IMR-90 (cell line): ENCODE measurements around the gene DNAI2. TPM values are rescaled to one million over a fixed set of nuclear protein-coding genes. Genes with fewer than 3 reads are reported as not detected.

Experiments used
- ATAC-seq: fragments of 200-7000 bp; cut with Tn5 transposase; 2 replicates; pipeline ENCODE4 v1.9.1; 2020; ENCODE audit warnings: low read depth, mild to moderate bottlenecking, moderate library complexity
- BruUV-seq: library from RNA; stranded (reverse); fragments of 400-500 nt; replicated peaks from 2 replicates; lab custom pipeline; 2021; lab: Mats Ljungman, UMichigan
- CTCF ChIA-PET: fragments of 300-600 bp; formaldehyde crosslinking; extraction: SDS; loops from one replicate; lab custom pipeline; 2021; ENCODE audit warnings: antibody characterized with exemption; lab: Yijun Ruan, JAX
- POLR2A ChIA-PET: fragments of 300-600 bp; sonication (Branson Sonifier 250); formaldehyde crosslinking; loops from one replicate; lab custom pipeline; 2022; ENCODE audit warnings: antibody characterized with exemption; ENCODE audit not compliant: unreplicated experiment; lab: Charles Lee
- DNase-seq: peaks from one replicate; pipeline ENCODE4 v3.0.0; 2013
- H2AFZ ChIP-seq: replicated peaks from 2 replicates; pipeline ENCODE3; 2013; ENCODE audit warnings: low read length, mild to moderate bottlenecking; ENCODE audit not compliant: poor library complexity
- H2AK5ac ChIP-seq: 2 replicates; pipeline ENCODE4 v1.6.1; 2013; ENCODE audit warnings: low read depth, low read length, inconsistent platforms
- H2AK9ac ChIP-seq: replicated peaks from 2 replicates; pipeline ENCODE3; 2013; ENCODE audit warnings: mild to moderate bottlenecking, low read depth, low read length, moderate library complexity; ENCODE audit not compliant: poor library complexity
- H2BK120ac ChIP-seq: 2 replicates; pipeline ENCODE4 v1.6.1; 2013; ENCODE audit warnings: low read depth, low read length, inconsistent platforms
- H2BK15ac ChIP-seq: 3 replicates; pipeline ENCODE4 v1.6.1; 2013; ENCODE audit warnings: low read depth, low read length, inconsistent platforms
- H2BK20ac ChIP-seq: 2 replicates; pipeline ENCODE4 v1.6.1; 2013; ENCODE audit warnings: low read depth, mild to moderate bottlenecking, inconsistent platforms, low read length, moderate library complexity
- H2BK5ac ChIP-seq: 2 replicates; pipeline ENCODE4 v1.6.1; 2013; ENCODE audit warnings: mild to moderate bottlenecking, low read depth, low read length, inconsistent platforms; ENCODE audit not compliant: poor library complexity, severe bottlenecking
- H3K14ac ChIP-seq: replicated peaks from 2 replicates; pipeline ENCODE4 v1.6.1; 2013; ENCODE audit warnings: low read depth, low read length, inconsistent platforms
- H3K18ac ChIP-seq: 2 replicates; pipeline ENCODE4 v1.6.1; 2013; ENCODE audit warnings: low read depth, low read length, control low read depth
- H3K23ac ChIP-seq: 2 replicates; pipeline ENCODE4 v1.6.1; 2013; ENCODE audit warnings: low read depth, low read length, inconsistent platforms
- H3K27ac ChIP-seq: 2 replicates; pipeline ENCODE4 v1.5.1; 2013; ENCODE audit warnings: mild to moderate bottlenecking, control low read depth, low read length; ENCODE audit not compliant: insufficient read depth
- H3K27me3 ChIP-seq: 2 replicates; pipeline ENCODE4 v1.6.1; 2013; ENCODE audit warnings: low read length; ENCODE audit not compliant: control insufficient read depth, insufficient read depth
- H3K36me3 ChIP-seq: 2 replicates; pipeline ENCODE4 v1.6.1; 2013; ENCODE audit warnings: low read length, mixed read lengths; ENCODE audit not compliant: control insufficient read depth, insufficient read depth
- H3K4ac ChIP-seq: 2 replicates; pipeline ENCODE4 v1.6.1; 2013; ENCODE audit warnings: low read depth, low read length, inconsistent platforms
- H3K4me1 ChIP-seq: 2 replicates; pipeline ENCODE4 v1.6.1; 2013; ENCODE audit warnings: low read length, mixed read lengths; ENCODE audit not compliant: control insufficient read depth, insufficient read depth
- H3K4me2 ChIP-seq: 2 replicates; pipeline ENCODE4 v1.6.1; 2013; ENCODE audit warnings: low read depth, mild to moderate bottlenecking, control low read depth, low read length, moderate library complexity
- H3K4me3 ChIP-seq: 2 replicates; pipeline ENCODE4 v1.5.1; 2013; ENCODE audit warnings: low read depth, mild to moderate bottlenecking, control low read depth, low read length, moderate library complexity; ENCODE audit not compliant: insufficient read depth
- H3K56ac ChIP-seq: 2 replicates; pipeline ENCODE4 v1.6.1; 2013; ENCODE audit warnings: low read length, inconsistent platforms; ENCODE audit not compliant: insufficient read depth; ENCODE audit errors: extremely low read depth
- H3K79me1 ChIP-seq, 2 experiments: 2 replicates each; pipeline ENCODE4 v1.6.1; 2013; ENCODE audit warnings: low read length in 2 of 2, inconsistent platforms in 1 of 2, low read depth in 1 of 2
- H3K9ac ChIP-seq: 2 replicates; pipeline ENCODE4 v1.6.1; 2013; ENCODE audit warnings: low read depth, low read length, control low read depth
- H3K9me1 ChIP-seq: 2 replicates; pipeline ENCODE4 v1.6.1; 2013; ENCODE audit warnings: low read length, inconsistent platforms; ENCODE audit not compliant: insufficient read depth
- H3K9me3 ChIP-seq: 2 replicates; pipeline ENCODE4 v1.6.1; 2013; ENCODE audit warnings: low read length; ENCODE audit not compliant: control insufficient read depth, insufficient read depth
- H4K20me1 ChIP-seq: 2 replicates; pipeline ENCODE4 v1.6.1; 2013; ENCODE audit warnings: low read length, inconsistent platforms; ENCODE audit not compliant: insufficient read depth
- H4K5ac ChIP-seq: 2 replicates; pipeline ENCODE4 v1.6.1; 2013; ENCODE audit warnings: mild to moderate bottlenecking, low read depth, low read length, control low read depth
- H4K8ac ChIP-seq, 2 experiments: 2 replicates each; pipeline ENCODE4 v1.6.1; 2013; ENCODE audit warnings: low read depth in 2 of 2, low read length in 2 of 2, control low read depth in 1 of 2, inconsistent platforms in 1 of 2
- H4K91ac ChIP-seq: 2 replicates; pipeline ENCODE4 v1.6.1; 2013; ENCODE audit warnings: low read depth, low read length, inconsistent platforms; ENCODE audit not compliant: insufficient read depth
- BHLHE40 ChIP-seq: fragments of 150-350 bp; IDR thresholded peaks from 2 replicates; pipeline ENCODE4 v1.6.1; 2016; ENCODE audit warnings: mild to moderate bottlenecking, low read depth, low read length
- CEBPB ChIP-seq: IDR thresholded peaks from 2 replicates; pipeline ENCODE4 v1.6.1; 2012; ENCODE audit warnings: low read depth, low read length, improper control_type of control experiment
- CHD1 ChIP-seq: IDR thresholded peaks from 2 replicates; pipeline ENCODE4 v1.6.1; 2012; ENCODE audit warnings: low read depth, low read length, improper control_type of control experiment
- CTCF ChIP-seq: conservative IDR thresholded peaks from 2 replicates; pipeline ENCODE4 v1.5.1; 2012; ENCODE audit warnings: mild to moderate bottlenecking, low read depth, low read length, improper control_type of control experiment
- ELK1 ChIP-seq: fragments of 150-350 bp; IDR thresholded peaks from 2 replicates; pipeline ENCODE4 v1.6.1; 2016; ENCODE audit warnings: low read depth, mild to moderate bottlenecking, low read length, moderate library complexity, borderline replicate concordance
- FOS ChIP-seq: fragments of 150-350 bp; IDR thresholded peaks from 2 replicates; pipeline ENCODE4 v1.6.1; 2016; ENCODE audit warnings: low read depth, low read length
- MAFK ChIP-seq: IDR thresholded peaks from 2 replicates; pipeline ENCODE4 v1.6.1; 2012; ENCODE audit warnings: low read depth, low read length, improper control_type of control experiment
- NFE2L2 ChIP-seq: fragments of 150-350 bp; IDR thresholded peaks from 2 replicates; pipeline ENCODE4 v1.6.1; 2016; ENCODE audit warnings: low read depth, mild to moderate bottlenecking, low read length
- POLR2A ChIP-seq: IDR thresholded peaks from 2 replicates; pipeline ENCODE4 v1.6.1; 2012; ENCODE audit warnings: mild to moderate bottlenecking, low read depth, low read length
- RAD21 ChIP-seq: IDR thresholded peaks from 2 replicates; pipeline ENCODE4 v1.6.1; 2012; ENCODE audit warnings: low read length, improper control_type of control experiment
- RCOR1 ChIP-seq: IDR thresholded peaks from 2 replicates; pipeline ENCODE4 v1.6.1; 2012; ENCODE audit warnings: mild to moderate bottlenecking, low read length, improper control_type of control experiment; ENCODE audit not compliant: insufficient replicate concordance
- RFX5 ChIP-seq: IDR thresholded peaks from 2 replicates; pipeline ENCODE4 v1.8.0; 2012; ENCODE audit warnings: low read depth, mild to moderate bottlenecking, low read length, moderate library complexity
- SMC3 ChIP-seq: fragments of 150-350 bp; IDR thresholded peaks from 2 replicates; pipeline ENCODE4 v1.6.1; 2016; ENCODE audit warnings: low read depth, mild to moderate bottlenecking, antibody characterized with exemption, low read length, moderate library complexity
- USF2 ChIP-seq: fragments of 150-350 bp; IDR thresholded peaks from 2 replicates; pipeline ENCODE4 v1.6.1; 2017; ENCODE audit warnings: mild to moderate bottlenecking, antibody characterized with exemption, low read length, low read depth
- WGBS, 2 experiments: methylation state at CpG; one replicate each; pipeline versions ENCODE4 v1.1.5 to v1.1.7; 2013; ENCODE audit warnings: missing lambda C conversion rate in 2 of 2; ENCODE audit not compliant: insufficient read length in 1 of 2; ENCODE audit errors: extremely low coverage in 2 of 2; 5-methylcytosine and 5-hydroxymethylcytosine counted together
- dilution Hi-C: fragments of 300-500 bp; cut with HindIII; formaldehyde crosslinking; loops from one replicate; pipeline ENCODE4 v1.14.3; 2018; ENCODE audit warnings: low sequenced_read_pairs; ENCODE audit not compliant: unreplicated experiment
- in situ Hi-C: fragments of 300-500 bp; cut with MboI; formaldehyde crosslinking; loops from 3 replicates; pipeline ENCODE4 v1.14.3; 2019; ENCODE audit warnings: low sequenced_read_pairs, inconsistent platforms, mixed read lengths
- intact Hi-C: fragments of 100-400 bp; cut with micrococcal nuclease; formaldehyde crosslinking; loops from 2 replicates; pipeline ENCODE4 v1.10.0; 2022
- polyA plus RNA-seq, 3 experiments: library from polyadenylated mRNA; depleted of rRNA; stranded (reverse); fragments of >200 nt; gene quantifications; 2 replicates each; pipeline ENCODE4 v1.2.3, GENCODE V29; 2012; ENCODE audit warnings: low replicate concordance in 1 of 3
- total RNA-seq: library from RNA; depleted of rRNA; stranded (reverse); fragments of >200 nt; gene quantifications from 2 replicates; pipeline ENCODE4 v1.2.3, GENCODE V29; 2012

Gene DNAI2
- total and polyA plus RNA-seq, 2 of the 4 experiments (the other 2 are of a cell fraction) = not detected

- Histone ChIP-seq H3K14ac (no peak overlapping the region), H3K27me3 (no peaks in the 10 kb centered on the region), H3K27ac (no peak overlapping the region), H3K23ac (no peak overlapping the region), H3K18ac (no peak overlapping the region), H3K56ac (no peak overlapping the region), H3K4me3 (no peak overlapping the region), H2AK9ac (no peak overlapping the region), H3K9me1 (no peaks in the 10 kb centered on the region), H4K91ac (no peak overlapping the region), H2AK5ac (no peak overlapping the region), H4K8ac (no peak overlapping the region), H3K4me1 (no peaks in the 10 kb centered on the region), H3K9me3 (no peaks in the 10 kb centered on the region), H3K36me3 (no peaks in the 10 kb centered on the region), H4K20me1 (no peaks in the 10 kb centered on the region), H3K79me1 (no peaks in the 10 kb centered on the region), H2BK15ac (no peak overlapping the region), H3K4me2 (no peak overlapping the region), H3K4ac (no peak overlapping the region), H2BK120ac (no peak overlapping the region), H2BK5ac (no peak overlapping the region), H3K9ac (no peak overlapping the region), H2AFZ (peak overlapping the region; percentile 32), H2BK20ac (no peak overlapping the region), H4K5ac (no peak overlapping the region)
- dilution Hi-C loops (no loop called here), intact Hi-C loops (no loop called here), in situ Hi-C loops (no loop called here)
- no TSS peak for BruUV-seq
- DNase-seq (no peak), ATAC-seq (no peak)
- ChIA-PET POLR2A (no interaction called here), CTCF (no interaction called here)
- TF ChIP-seq RFX5 (no peak), SMC3 (no peak), MAFK (no peak), ELK1 (no peak), BHLHE40 (no peak), POLR2A (no peak), CTCF (no peak), RAD21 (no peak), NFE2L2 (no peak), USF2 (no peak), FOS (no peak), CEBPB (no peak), RCOR1 (no peak), CHD1 (no peak)
- 85% methylated on average over 4 of the region's 6 CpGs; no CpG with 5 or more reads in 1 of the 2 experiments for WGBS, 2 experiments
Observed at GRCh38 chr17:74251569-74251968, 22.5 kb upstream of the DNAI2 start.
